SK-N-MC (cell line): ENCODE data around the gene GJC1.

Experiments used
- EZH2 ChIP-seq: fragments of 200-600 bp; sonication (generic); IDR thresholded peaks from one replicate; pipeline ENCODE4 v1.6.1; 2017; ENCODE audit warnings: antibody characterized with exemption
- POLR2AphosphoS5 ChIP-seq: IDR thresholded peaks from 2 replicates; pipeline ENCODE4 v1.6.1; 2012; ENCODE audit warnings: mild to moderate bottlenecking, low read depth, low read length, borderline replicate concordance

DNA sequence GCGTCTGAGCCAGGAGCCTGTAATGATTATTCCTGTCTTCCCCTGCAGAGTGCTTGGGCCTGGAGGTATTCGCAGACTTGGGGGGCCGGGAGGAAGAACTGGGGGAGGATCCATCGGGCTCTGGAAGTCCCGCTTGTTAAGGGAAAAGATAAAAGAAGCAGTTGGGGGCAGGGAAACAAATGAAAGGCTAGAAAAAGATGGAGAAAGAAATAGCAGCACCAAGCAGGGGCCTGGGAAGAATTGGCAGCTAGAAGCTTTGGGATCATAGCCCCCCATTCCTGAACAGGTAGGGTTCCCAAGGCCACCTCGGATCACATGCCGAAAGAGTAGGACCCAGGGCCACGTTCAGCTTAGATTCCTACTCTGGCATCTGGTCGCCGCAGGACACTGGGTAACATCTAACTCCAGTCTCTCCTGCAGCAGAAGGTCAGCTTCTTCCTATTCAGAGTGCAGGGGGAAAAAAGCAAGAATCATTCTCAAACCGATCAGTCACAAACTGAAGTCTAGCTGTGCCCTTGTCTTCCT lies 47.7 kb downstream of the GJC1 start:
- TF ChIP-seq EZH2 (no peak), POLR2AphosphoS5 (no peak)
